ENCODE data around the gene EXOSC3. TPM values are rescaled to one million over a fixed set of nuclear protein-coding genes. Genes with fewer than 3 reads are reported as not detected.

Gene EXOSC3
- total and polyA plus RNA-seq, 8 donors, result 7.6 to 190 (median 25.3) TPM

DNA sequence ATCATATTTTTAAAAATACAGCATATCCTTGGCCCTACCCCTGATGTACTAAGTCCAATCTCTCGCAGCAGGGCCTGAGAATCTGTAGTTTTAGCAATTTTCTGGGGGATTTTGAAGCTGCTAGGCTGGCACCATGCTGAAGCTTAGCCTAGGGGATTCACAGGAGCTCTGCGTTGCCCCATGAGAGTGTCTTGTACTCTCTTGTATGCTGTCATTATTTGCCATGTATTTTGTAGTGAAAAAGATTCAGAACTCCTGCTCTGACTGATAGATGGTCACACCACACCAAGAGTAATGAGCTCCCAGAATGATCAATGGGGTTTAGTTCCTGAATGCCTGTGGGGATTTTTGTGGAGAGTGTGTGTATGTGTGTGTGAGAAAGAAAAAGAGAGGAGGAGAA, 51.9 kb downstream of the EXOSC3 start:
- intact Hi-C loops (cut with DNase I; ENCODE audit: low total_unique reads), result no loop called here
- no peak for DNase-seq

DNA sequence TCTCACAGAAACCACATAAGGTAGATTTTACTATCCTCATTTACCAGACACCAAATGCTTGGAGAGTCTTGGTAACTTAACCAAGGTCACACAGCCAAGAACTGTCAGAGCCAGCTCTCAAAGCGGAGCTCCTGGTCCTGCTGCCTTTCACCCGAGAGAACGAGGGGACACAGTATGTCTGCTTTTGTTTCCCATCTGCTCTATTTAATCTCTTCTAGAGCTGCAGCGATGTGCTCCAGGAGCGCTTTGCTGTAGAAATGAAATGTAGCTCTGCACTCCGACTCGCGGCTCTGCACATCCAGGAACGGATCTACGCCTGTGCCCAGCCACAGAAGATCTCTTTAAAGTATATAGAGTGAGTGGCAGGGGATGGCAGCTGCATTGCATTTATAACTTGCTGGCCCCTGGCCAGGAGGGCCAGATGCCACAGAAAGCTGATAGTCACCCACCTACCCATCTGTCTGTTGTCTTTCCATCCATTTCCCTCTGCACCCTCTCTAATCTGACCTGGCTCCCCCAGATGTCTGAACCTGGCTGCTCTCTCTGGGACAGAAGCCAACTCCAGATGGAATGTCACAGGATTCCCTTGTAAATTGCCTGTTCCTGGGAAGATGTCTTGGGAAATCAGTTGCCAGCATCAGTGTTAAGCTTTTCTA, 52.6 kb downstream of the EXOSC3 start:
- intact Hi-C loops (cut with DNase I; ENCODE audit: low total_unique reads), result no loop called here

More for the DNA sequence above, 51.9 kb downstream of the EXOSC3 start:
- WGBS, 5 donors, result 43 to 80% (median 76%) methylated on average over 2 of the region's 2 CpGs
- H3K36me3 ChIP-seq, result no peaks in the 10 kb centered on the region
- no peaks in the 10 kb centered on the region for H3K9me3 ChIP-seq
- H3K27ac ChIP-seq, result no peak overlapping the region
- H3K4me1 ChIP-seq, result no peaks in the 10 kb centered on the region
- H3K27me3 ChIP-seq, result peaks cover 0 to 20% (median 0%) of the 10 kb centered on the region in 3 donors
- TF ChIP-seq EP300 (IDR thresholded peaks at IDR 0.05), result no peak
- no peak for TF ChIP-seq POLR2A (IDR thresholded peaks at IDR 0.05)
- no peak for TF ChIP-seq POLR2AphosphoS5 (IDR thresholded peaks at IDR 0.05)
- TF ChIP-seq, protein P1, sequence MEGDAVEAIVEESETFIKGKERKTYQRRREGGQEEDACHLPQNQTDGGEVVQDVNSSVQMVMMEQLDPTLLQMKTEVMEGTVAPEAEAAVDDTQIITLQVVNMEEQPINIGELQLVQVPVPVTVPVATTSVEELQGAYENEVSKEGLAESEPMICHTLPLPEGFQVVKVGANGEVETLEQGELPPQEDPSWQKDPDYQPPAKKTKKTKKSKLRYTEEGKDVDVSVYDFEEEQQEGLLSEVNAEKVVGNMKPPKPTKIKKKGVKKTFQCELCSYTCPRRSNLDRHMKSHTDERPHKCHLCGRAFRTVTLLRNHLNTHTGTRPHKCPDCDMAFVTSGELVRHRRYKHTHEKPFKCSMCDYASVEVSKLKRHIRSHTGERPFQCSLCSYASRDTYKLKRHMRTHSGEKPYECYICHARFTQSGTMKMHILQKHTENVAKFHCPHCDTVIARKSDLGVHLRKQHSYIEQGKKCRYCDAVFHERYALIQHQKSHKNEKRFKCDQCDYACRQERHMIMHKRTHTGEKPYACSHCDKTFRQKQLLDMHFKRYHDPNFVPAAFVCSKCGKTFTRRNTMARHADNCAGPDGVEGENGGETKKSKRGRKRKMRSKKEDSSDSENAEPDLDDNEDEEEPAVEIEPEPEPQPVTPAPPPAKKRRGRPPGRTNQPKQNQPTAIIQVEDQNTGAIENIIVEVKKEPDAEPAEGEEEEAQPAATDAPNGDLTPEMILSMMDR (IDR thresholded peaks at IDR 0.05), result no peak
- H3K4me3 ChIP-seq, result no peak overlapping the region

DNA sequence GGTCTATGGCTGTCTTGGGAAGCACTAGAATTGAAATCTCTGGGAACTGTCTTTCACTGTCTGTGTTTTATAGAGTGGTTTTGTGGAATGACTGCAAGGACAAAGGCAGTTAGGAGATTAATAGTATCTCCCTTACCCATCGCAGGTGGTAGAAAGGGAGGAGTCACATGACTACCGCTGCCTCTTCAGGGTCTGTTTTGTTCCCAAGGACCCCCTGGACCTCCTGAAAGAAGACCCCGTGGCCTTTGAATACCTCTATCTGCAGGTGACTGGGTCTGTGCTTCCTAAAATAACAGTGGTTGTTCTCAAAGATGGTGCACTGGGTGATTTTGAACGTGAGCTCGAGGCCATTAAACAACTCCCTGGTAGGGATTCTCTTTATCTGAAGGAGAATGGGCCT, 54.0 kb downstream of the EXOSC3 start:
- TF ChIP-seq, protein P1 (IDR thresholded peaks at IDR 0.05), result no peak
- TF ChIP-seq POLR2AphosphoS5 (IDR thresholded peaks at IDR 0.05), result no peak
- TF ChIP-seq POLR2A (IDR thresholded peaks at IDR 0.05), result no peak
- no peak for TF ChIP-seq EP300 (IDR thresholded peaks at IDR 0.05)
- no peaks in the 10 kb centered on the region for H3K4me1 ChIP-seq
- WGBS, 5 donors, result 43 to 62% (median 55%) methylated on average over 5 of the region's 5 CpGs
- intact Hi-C loops (cut with DNase I; ENCODE audit: low total_unique reads), result no loop called here
- no peak for DNase-seq
- H3K9me3 ChIP-seq, result no peaks in the 10 kb centered on the region
- H3K27ac ChIP-seq, result no peak overlapping the region
- H3K27me3 ChIP-seq, result peaks cover 0 to 27% (median 0%) of the 10 kb centered on the region in 3 donors
- H3K36me3 ChIP-seq, result no peaks in the 10 kb centered on the region
- H3K4me3 ChIP-seq, result no peak overlapping the region

More for the DNA sequence above, 52.6 kb downstream of the EXOSC3 start:
- Histone ChIP-seq H3K36me3 (no peaks in the 10 kb centered on the region), H3K27me3 (peaks cover 0 to 23% (median 0%) of the 10 kb centered on the region in 3 donors), H3K9me3 (no peaks in the 10 kb centered on the region), H3K27ac (no peak overlapping the region), H3K4me3 (no peak overlapping the region), H3K4me1 (no peaks in the 10 kb centered on the region)
- DNase-seq, result no peak
- WGBS, 5 donors, result 78 to 90% (median 80%) methylated on average over 10 of the region's 10 CpGs
- TF ChIP-seq POLR2A (IDR thresholded peaks at IDR 0.05), result no peak
- TF ChIP-seq, protein P1 (IDR thresholded peaks at IDR 0.05), result no peak
- no peak for TF ChIP-seq EP300 (IDR thresholded peaks at IDR 0.05)
- TF ChIP-seq POLR2AphosphoS5 (IDR thresholded peaks at IDR 0.05), result no peak

DNA sequence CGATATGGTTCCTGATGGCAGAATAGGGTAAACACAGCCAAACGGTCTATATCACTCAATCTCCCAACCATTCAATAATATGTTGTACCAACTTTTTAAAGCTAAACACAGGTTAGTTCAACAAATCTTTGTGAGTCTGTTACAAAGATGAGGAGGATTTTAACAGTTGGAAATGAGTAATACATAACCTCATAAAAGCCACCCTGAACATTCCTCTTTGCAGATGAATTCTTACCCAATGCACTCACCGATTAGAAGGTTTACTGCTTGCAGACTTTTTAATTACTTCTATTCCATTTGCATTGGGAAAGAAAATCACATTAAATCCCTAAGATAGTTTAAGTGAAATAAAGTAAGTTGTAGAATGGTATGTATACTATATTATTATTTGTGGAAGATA, 54.6 kb downstream of the EXOSC3 start:
- peaks cover 0 to 27% (median 0%) of the 10 kb centered on the region in 3 donors for H3K27me3 ChIP-seq
- no peaks in the 10 kb centered on the region for H3K4me1 ChIP-seq
- intact Hi-C loops (cut with DNase I; ENCODE audit: low total_unique reads), result no loop called here
- no peak overlapping the region for H3K4me3 ChIP-seq
- TF ChIP-seq, protein P1 (IDR thresholded peaks at IDR 0.05), result no peak
- TF ChIP-seq POLR2A (IDR thresholded peaks at IDR 0.05) (no peak), POLR2AphosphoS5 (IDR thresholded peaks at IDR 0.05) (no peak), EP300 (IDR thresholded peaks at IDR 0.05) (no peak)
- WGBS, 5 donors, result 56 to 68% (median 60%) methylated on average over 3 of the region's 3 CpGs
- H3K9me3 ChIP-seq, result no peaks in the 10 kb centered on the region
- H3K27ac ChIP-seq, result no peak overlapping the region
- no peaks in the 10 kb centered on the region for H3K36me3 ChIP-seq
- no peak for DNase-seq

Other genes with a start within 250 kb of the EXOSC3 start
- 1 to 10 TPM in 3 of 5 donors, under 1 TPM in 2; 0.43 to 6.2 (median 2.9) TPM for gene FBXO10, start 208.7 kb downstream of the EXOSC3 start, total RNA-seq
- 1 to 10 TPM in 2 of 3 donors, under 1 TPM in 1; 0.61 to 2.2 (median 1.9) TPM for gene FBXO10, start 208.7 kb downstream of the EXOSC3 start, polyA plus RNA-seq
- gene TOMM5, start 192.5 kb downstream of the EXOSC3 start, total RNA-seq, result 100 to 1,000 TPM in 2 of 5 donors, 10 to 100 TPM in 3; 29.3 to 156 (median 55.8) TPM
- gene TOMM5, start 192.5 kb downstream of the EXOSC3 start, polyA plus RNA-seq, result 100 to 1,000 TPM; 115 to 173 (median 169) TPM
- under 1 TPM in 3 of 5 donors, not detected in 2; under 0.01 to 0.18 (median 0.14) TPM for gene FRMPD1, start 134.1 kb downstream of the EXOSC3 start, total RNA-seq
- gene FRMPD1, start 134.1 kb downstream of the EXOSC3 start, polyA plus RNA-seq, result under 1 TPM in 1 of 3 donors, not detected in 2; 0.05 TPM
- 10 to 100 TPM in 1 of 5 donors, 1 to 10 TPM in 4; 2.7 to 10.5 (median 5.1) TPM for gene TRMT10B, start 31.3 kb downstream of the EXOSC3 start, total RNA-seq
- 1 to 10 TPM; 4.1 to 9.8 (median 5.2) TPM for gene TRMT10B, start 31.3 kb downstream of the EXOSC3 start, polyA plus RNA-seq
- 10 to 100 TPM; 17.4 to 39.7 (median 29.6) TPM for gene DCAF10, start 15.7 kb upstream of the EXOSC3 start, total RNA-seq
- gene DCAF10, start 15.7 kb upstream of the EXOSC3 start, polyA plus RNA-seq, result 1 to 10 TPM; 5.9 to 9.9 (median 6.8) TPM
- gene SLC25A51, start 119.1 kb upstream of the EXOSC3 start, total RNA-seq, result 10 to 100 TPM in 4 of 5 donors, 1 to 10 TPM in 1; 8.4 to 41.5 (median 15.2) TPM
- gene SLC25A51, start 119.1 kb upstream of the EXOSC3 start, polyA plus RNA-seq, result 1 to 10 TPM; 3.5 to 7.5 (median 5.2) TPM